Measurements from ENCODE around the gene THSD7B. TPM values are rescaled to one million over a fixed set of nuclear protein-coding genes. Genes with fewer than 3 reads are reported as not detected.

The THSD7B gene
- total and polyA plus RNA-seq, 7 experiments from 2014 or later: not detected

- no peaks in the 10 kb centered on the region for H3K36me3 Mint-ChIP-seq
- H3K9me3 ChIP-seq (ENCODE audit: control insufficient read depth in 2 of 3, low read length in 3 of 3): no peaks in the 10 kb centered on the region
- intact Hi-C loops (cut with micrococcal nuclease): no loop called here
- no peaks in the 10 kb centered on the region for H3K27me3 Mint-ChIP-seq
- H3K4me3 ChIP-seq (ENCODE audit: low read length): no peak overlapping the region
- no peak overlapping the region for H3K27ac ChIP-seq (ENCODE audit: low read depth, low read length)
- H3K27me3 ChIP-seq (ENCODE audit: control insufficient read depth in 2 of 2, insufficient read depth in 2 of 2, low read length in 2 of 2): no peaks in the 10 kb centered on the region
- H3K4me1 ChIP-seq (ENCODE audit: control insufficient read depth in 2 of 2, insufficient read depth in 2 of 2, low read length in 2 of 2): no peaks in the 10 kb centered on the region
- CTCF ChIA-PET: no interaction called here
- H3K4me1 Mint-ChIP-seq: no peaks in the 10 kb centered on the region
- ATAC-seq (no peak), DNase-seq (no peak)
- POLR2A ChIA-PET: no interaction called here
- H3K27ac Mint-ChIP-seq: no peak overlapping the region
- no peak overlapping the region for H3K4me3 Mint-ChIP-seq
- no peaks in the 10 kb centered on the region for H3K36me3 ChIP-seq (ENCODE audit: control insufficient read depth in 2 of 3, insufficient read depth in 3 of 3, low read length in 3 of 3)
- H3K9me3 Mint-ChIP-seq: peaks cover 0 to 5% (median 2%) of the 10 kb centered on the region in 11 donors
Observed at GRCh38 chr2:137151731-137152130, 386.4 kb downstream of the THSD7B start.

- intact Hi-C loops (cut with micrococcal nuclease): no loop called here
- Mint-ChIP-seq H3K27ac (no peak overlapping the region), H3K27me3 (no peaks in the 10 kb centered on the region), H3K36me3 (no peaks in the 10 kb centered on the region), H3K9me3 (peaks cover 0 to 3% (median 0%) of the 10 kb centered on the region in 11 donors), H3K4me1 (no peaks in the 10 kb centered on the region), H3K4me3 (no peak overlapping the region)
- ChIA-PET POLR2A (no interaction called here), CTCF (no interaction called here)
- ATAC-seq: no peak
- H3K9me3 ChIP-seq (ENCODE audit: control insufficient read depth in 2 of 3, low read length in 3 of 3): no peaks in the 10 kb centered on the region
- no peaks in the 10 kb centered on the region for H3K27me3 ChIP-seq (ENCODE audit: control insufficient read depth in 2 of 2, insufficient read depth in 2 of 2, low read length in 2 of 2)
- DNase-seq: no peak
- H3K36me3 ChIP-seq (ENCODE audit: control insufficient read depth in 2 of 3, insufficient read depth in 3 of 3, low read length in 3 of 3): no peaks in the 10 kb centered on the region
- H3K4me1 ChIP-seq (ENCODE audit: control insufficient read depth in 2 of 2, insufficient read depth in 2 of 2, low read length in 2 of 2): no peaks in the 10 kb centered on the region
- H3K4me3 ChIP-seq (ENCODE audit: low read length): no peak overlapping the region
- no peak overlapping the region for H3K27ac ChIP-seq (ENCODE audit: low read depth, low read length)
Observed at GRCh38 chr2:137154946-137155345, 389.6 kb downstream of the THSD7B start.

DNA sequence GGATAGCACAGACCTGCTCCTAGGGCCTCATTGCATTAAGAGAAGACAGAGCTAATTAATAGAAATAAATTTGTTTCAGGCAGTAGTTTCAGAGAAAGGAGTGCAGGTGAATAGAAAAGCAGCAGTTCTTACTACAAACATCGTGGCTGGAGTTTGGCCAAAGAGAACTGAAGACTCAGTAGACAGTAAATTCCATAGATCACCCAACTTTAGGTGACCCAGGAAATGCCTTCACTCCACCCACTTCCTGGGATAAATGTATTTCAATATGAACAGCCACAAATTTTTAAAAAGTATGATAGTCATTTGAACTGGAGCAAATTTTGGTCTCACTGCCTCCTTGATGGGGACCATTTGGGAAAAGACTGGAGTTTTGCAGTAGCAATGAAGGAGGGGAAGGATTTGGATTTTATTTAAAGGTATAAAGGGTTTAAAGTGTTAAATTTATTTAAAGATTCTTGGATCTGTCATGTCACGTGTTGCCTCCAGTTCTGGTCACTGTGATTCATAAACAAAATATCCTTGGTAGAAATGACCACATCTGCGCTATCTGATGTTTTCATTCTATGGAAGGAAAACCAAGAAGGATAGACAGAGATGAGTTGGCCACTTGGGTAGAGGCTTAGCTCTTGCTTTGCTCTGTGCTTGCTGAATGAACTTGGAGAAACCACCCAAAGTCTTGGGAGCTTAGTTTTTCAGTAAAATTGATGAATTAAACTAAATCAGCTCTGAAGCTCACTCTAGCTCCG is 390.2 kb downstream of the THSD7B start:
- Mint-ChIP-seq H3K9me3 (peaks cover 0 to 3% (median 0%) of the 10 kb centered on the region in 11 donors), H3K4me1 (no peaks in the 10 kb centered on the region), H3K27ac (no peak overlapping the region), H3K4me3 (no peak overlapping the region), H3K36me3 (no peaks in the 10 kb centered on the region), H3K27me3 (no peaks in the 10 kb centered on the region)
- Histone ChIP-seq H3K36me3 (ENCODE audit: control insufficient read depth in 2 of 3, insufficient read depth in 3 of 3, low read length in 3 of 3) (no peaks in the 10 kb centered on the region), H3K27ac (ENCODE audit: low read depth, low read length) (no peak overlapping the region), H3K27me3 (ENCODE audit: control insufficient read depth in 2 of 2, insufficient read depth in 2 of 2, low read length in 2 of 2) (no peaks in the 10 kb centered on the region), H3K9me3 (ENCODE audit: control insufficient read depth in 2 of 3, low read length in 3 of 3) (no peaks in the 10 kb centered on the region), H3K4me3 (ENCODE audit: low read length) (no peak overlapping the region), H3K4me1 (ENCODE audit: control insufficient read depth in 2 of 2, insufficient read depth in 2 of 2, low read length in 2 of 2) (no peaks in the 10 kb centered on the region)
- ChIA-PET CTCF (no interaction called here), POLR2A (no interaction called here)
- intact Hi-C loops (cut with micrococcal nuclease): no loop called here
- no peak for ATAC-seq
- no peak for DNase-seq

DNA sequence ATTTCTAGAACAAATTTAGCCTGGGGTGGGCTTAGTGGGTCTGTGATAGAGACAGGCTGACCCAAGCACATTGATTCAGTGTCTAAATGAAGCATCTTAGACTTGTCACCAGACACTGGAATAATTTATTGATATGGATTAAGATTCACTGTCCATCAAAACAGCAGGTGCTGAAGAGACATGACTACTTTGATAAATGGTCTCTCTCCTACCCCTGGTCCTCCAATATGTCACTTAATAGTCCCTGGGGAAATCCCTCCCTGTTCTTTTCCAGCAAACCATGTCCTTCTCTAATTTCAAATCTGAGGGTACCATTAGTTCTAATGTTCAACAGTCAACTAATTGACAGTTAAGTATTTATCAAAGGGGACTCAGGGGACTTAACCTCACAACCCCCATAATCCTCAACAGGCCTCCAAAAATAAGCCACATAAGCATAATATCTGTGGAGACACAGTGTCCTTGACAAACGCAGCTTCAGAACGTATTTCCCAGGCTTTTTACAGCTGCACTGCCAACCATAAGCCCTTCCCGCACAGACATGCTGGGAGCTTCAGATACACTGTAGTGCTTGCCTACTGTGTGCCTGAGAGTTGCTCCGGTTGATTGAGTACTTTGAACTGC is 391.0 kb downstream of the THSD7B start:
- intact Hi-C loops (cut with micrococcal nuclease): no loop called here
- Histone ChIP-seq H3K27ac (ENCODE audit: low read depth, low read length) (no peak overlapping the region), H3K36me3 (ENCODE audit: control insufficient read depth in 2 of 3, insufficient read depth in 3 of 3, low read length in 3 of 3) (no peaks in the 10 kb centered on the region), H3K27me3 (ENCODE audit: control insufficient read depth in 2 of 2, insufficient read depth in 2 of 2, low read length in 2 of 2) (no peaks in the 10 kb centered on the region), H3K9me3 (ENCODE audit: control insufficient read depth in 2 of 3, low read length in 3 of 3) (no peaks in the 10 kb centered on the region), H3K4me1 (ENCODE audit: control insufficient read depth in 2 of 2, insufficient read depth in 2 of 2, low read length in 2 of 2) (no peaks in the 10 kb centered on the region), H3K4me3 (ENCODE audit: low read length) (no peak overlapping the region)
- Mint-ChIP-seq H3K4me3 (no peak overlapping the region), H3K9me3 (peaks cover 0 to 3% (median 0%) of the 10 kb centered on the region in 11 donors), H3K4me1 (no peaks in the 10 kb centered on the region), H3K27ac (no peak overlapping the region), H3K27me3 (no peaks in the 10 kb centered on the region), H3K36me3 (no peaks in the 10 kb centered on the region)
- no peak for DNase-seq
- no peak for ATAC-seq
- ChIA-PET POLR2A (no interaction called here), CTCF (no interaction called here)

DNA sequence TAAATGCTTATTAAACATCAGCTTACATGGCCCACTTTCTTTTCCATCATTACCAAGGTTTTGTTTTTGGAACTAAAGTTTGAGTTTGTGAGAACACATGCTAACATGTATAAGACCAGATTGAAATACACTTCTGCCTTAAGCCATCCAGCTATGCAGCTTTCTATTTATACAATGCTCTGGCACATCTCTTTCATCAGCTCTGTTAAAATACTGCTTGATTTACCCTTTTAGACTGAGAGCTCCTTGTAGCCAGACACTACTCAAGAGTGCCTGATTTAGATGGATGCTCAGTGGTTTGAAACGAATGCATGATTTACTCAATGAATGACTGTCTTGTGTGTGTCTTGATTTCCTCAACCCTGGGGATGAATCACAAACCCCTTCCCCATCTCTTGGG is 392.5 kb downstream of the THSD7B start:
- Mint-ChIP-seq H3K4me1 (no peaks in the 10 kb centered on the region), H3K27me3 (no peaks in the 10 kb centered on the region), H3K4me3 (no peak overlapping the region), H3K9me3 (peaks cover 0 to 3% (median 0%) of the 10 kb centered on the region in 11 donors), H3K27ac (no peak overlapping the region), H3K36me3 (no peaks in the 10 kb centered on the region)
- CTCF ChIA-PET: no interaction called here
- no peak overlapping the region for H3K27ac ChIP-seq (ENCODE audit: low read depth, low read length)
- H3K36me3 ChIP-seq (ENCODE audit: control insufficient read depth in 2 of 3, insufficient read depth in 3 of 3, low read length in 3 of 3): no peaks in the 10 kb centered on the region
- no peaks in the 10 kb centered on the region for H3K4me1 ChIP-seq (ENCODE audit: control insufficient read depth in 2 of 2, insufficient read depth in 2 of 2, low read length in 2 of 2)
- ATAC-seq (no peak), DNase-seq (no peak)
- H3K27me3 ChIP-seq (ENCODE audit: control insufficient read depth in 2 of 2, insufficient read depth in 2 of 2, low read length in 2 of 2): no peaks in the 10 kb centered on the region
- intact Hi-C loops (cut with micrococcal nuclease): no loop called here
- H3K4me3 ChIP-seq (ENCODE audit: low read length): no peak overlapping the region
- POLR2A ChIA-PET: no interaction called here
- H3K9me3 ChIP-seq (ENCODE audit: control insufficient read depth in 2 of 3, low read length in 3 of 3): no peaks in the 10 kb centered on the region

DNA sequence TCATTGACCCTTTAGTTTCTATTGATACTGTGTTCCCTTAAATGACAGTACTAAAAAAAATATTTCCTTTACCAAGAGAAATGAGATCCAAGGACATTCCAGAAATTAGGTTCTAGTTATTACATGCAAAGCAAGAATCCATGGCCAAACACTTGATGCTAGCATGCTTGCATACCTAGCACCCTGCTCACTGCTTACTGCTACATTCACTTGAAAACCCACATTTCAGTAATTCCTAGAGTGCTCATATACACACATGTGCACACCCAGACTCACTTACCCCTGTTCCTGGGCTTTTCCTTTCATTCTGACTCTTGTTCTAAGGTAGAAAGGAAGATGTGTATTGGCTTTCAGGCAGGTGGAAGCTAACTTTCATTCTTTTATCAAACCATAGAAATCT is 395.9 kb downstream of the THSD7B start:
- Mint-ChIP-seq H3K4me1 (no peaks in the 10 kb centered on the region), H3K27me3 (no peaks in the 10 kb centered on the region), H3K27ac (no peak overlapping the region), H3K4me3 (no peak overlapping the region), H3K36me3 (no peaks in the 10 kb centered on the region), H3K9me3 (peaks cover 0 to 8% (median 4%) of the 10 kb centered on the region in 11 donors)
- intact Hi-C loops (cut with micrococcal nuclease): no loop called here
- CTCF ChIA-PET: no interaction called here
- Histone ChIP-seq H3K27me3 (ENCODE audit: control insufficient read depth in 2 of 2, insufficient read depth in 2 of 2, low read length in 2 of 2) (no peaks in the 10 kb centered on the region), H3K4me3 (ENCODE audit: low read length) (no peak overlapping the region), H3K4me1 (ENCODE audit: control insufficient read depth in 2 of 2, insufficient read depth in 2 of 2, low read length in 2 of 2) (no peaks in the 10 kb centered on the region), H3K36me3 (ENCODE audit: control insufficient read depth in 2 of 3, insufficient read depth in 3 of 3, low read length in 3 of 3) (no peaks in the 10 kb centered on the region), H3K27ac (ENCODE audit: low read depth, low read length) (no peak overlapping the region), H3K9me3 (ENCODE audit: control insufficient read depth in 2 of 3, low read length in 3 of 3) (no peaks in the 10 kb centered on the region)
- POLR2A ChIA-PET: no interaction called here
- no peak for DNase-seq
- no peak for ATAC-seq

- no peaks in the 10 kb centered on the region for H3K9me3 ChIP-seq (ENCODE audit: control insufficient read depth in 2 of 3, low read length in 3 of 3)
- Mint-ChIP-seq H3K27me3 (peaks cover 0 to 4% (median 0%) of the 10 kb centered on the region in 5 donors), H3K4me1 (no peaks in the 10 kb centered on the region), H3K9me3 (peaks cover 0 to 11% (median 4%) of the 10 kb centered on the region in 11 donors), H3K27ac (no peak overlapping the region), H3K4me3 (no peak overlapping the region), H3K36me3 (no peaks in the 10 kb centered on the region)
- intact Hi-C loops (cut with micrococcal nuclease): no loop called here
- ChIA-PET POLR2A (no interaction called here), CTCF (no interaction called here)
- no peaks in the 10 kb centered on the region for H3K27me3 ChIP-seq (ENCODE audit: control insufficient read depth in 2 of 2, insufficient read depth in 2 of 2, low read length in 2 of 2)
- ATAC-seq (no peak), DNase-seq (no peak)
- no peak overlapping the region for H3K27ac ChIP-seq (ENCODE audit: low read depth, low read length)
- no peaks in the 10 kb centered on the region for H3K36me3 ChIP-seq (ENCODE audit: control insufficient read depth in 2 of 3, insufficient read depth in 3 of 3, low read length in 3 of 3)
- no peak overlapping the region for H3K4me3 ChIP-seq (ENCODE audit: low read length)
- H3K4me1 ChIP-seq (ENCODE audit: control insufficient read depth in 2 of 2, insufficient read depth in 2 of 2, low read length in 2 of 2): no peaks in the 10 kb centered on the region
Observed at GRCh38 chr2:137165968-137166367, 400.6 kb downstream of the THSD7B start.
